SU-DHL-6 (cell line): ENCODE data around the gene GARRE1.
"Not testable (repeated sequence)": the region's sequence is repeated elsewhere in the genome, so short reads cannot be mapped to it uniquely, and the experiment has no call there.

Experiments
- CTCF ChIP-seq: fragments of 200-600 bp; sonication (generic); IDR thresholded peaks from one replicate; pipeline ENCODE4 v1.5.1; 2017; ENCODE audit warnings: antibody characterized with exemption, mild to moderate bottlenecking, low read length, moderate library complexity; ENCODE audit not compliant: insufficient read depth, poor library complexity, severe bottlenecking
- EZH2phosphoT487 ChIP-seq: fragments of 200-600 bp; sonication (generic), shearing (Covaris generic); conservative IDR thresholded peaks from 2 replicates; pipeline ENCODE4 v1.6.1; 2018; ENCODE audit warnings: mild to moderate bottlenecking, antibody characterized with exemption, low read length, moderate library complexity, mixed read lengths

DNA sequence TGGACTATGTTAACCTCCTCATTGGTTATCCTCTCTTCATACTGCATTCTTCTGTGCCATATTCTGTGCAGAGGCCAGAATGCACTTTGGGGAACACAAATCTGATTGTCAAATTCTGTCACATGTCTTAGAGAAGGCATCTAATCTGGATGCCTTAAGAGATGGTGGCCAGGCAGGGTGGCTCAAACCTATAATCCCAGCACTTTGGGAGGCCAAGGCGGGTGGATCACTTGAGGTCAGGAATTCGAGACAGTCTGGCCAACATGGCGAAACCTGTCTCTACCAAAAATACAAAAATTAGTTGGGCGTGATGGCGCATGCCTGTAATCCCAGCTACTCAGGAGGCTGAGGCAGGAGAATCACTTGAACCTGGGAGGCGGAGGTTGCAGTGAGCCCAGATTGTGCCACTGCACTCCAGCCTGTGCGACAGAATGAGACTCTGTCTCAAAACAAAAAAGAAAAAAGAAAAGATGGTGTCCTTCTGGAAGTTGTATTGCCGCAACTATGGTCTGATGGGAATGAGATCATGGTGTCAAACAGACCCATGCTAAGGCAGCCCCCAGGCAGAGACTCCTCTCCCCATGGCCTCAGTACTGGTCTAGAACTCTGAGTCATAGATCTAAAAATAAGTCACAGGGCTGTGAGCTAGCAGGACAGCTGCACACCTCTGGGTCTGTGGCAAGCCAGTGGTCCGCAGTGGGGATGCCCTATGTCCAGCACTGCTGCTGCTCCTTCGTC, 11.0 kb upstream of the GARRE1 start:
- not testable (repeated sequence) for TF ChIP-seq CTCF, EZH2phosphoT487
